Ascending aorta (tissue), 2 donors: ENCODE measurements around the gene CD40. TPM values are rescaled to one million over a fixed set of nuclear protein-coding genes. Genes with fewer than 3 reads are reported as not detected.

Experiments
- DNase-seq, 2 donors: peaks; one replicate each; pipeline ENCODE4 v3.0.0-alpha.2; 2019; ENCODE audit warnings: low spot score in 2 of 2
- H3K27ac ChIP-seq, 2 donors: fragments of 200-600 bp; sonication (generic); one replicate each; pipeline ENCODE4 v1.5.1; 2016 to 2017; ENCODE audit warnings: mild to moderate bottlenecking in 1 of 2
- H3K27me3 ChIP-seq: fragments of 200-600 bp; sonication (generic); one replicate; pipeline ENCODE4 v1.5.1; 2017
- H3K36me3 ChIP-seq, 2 donors: fragments of 200-600 bp; sonication (generic); one replicate each; pipeline ENCODE4 v1.5.1; 2016
- H3K4me1 ChIP-seq, 2 donors: fragments of 200-600 bp; sonication (generic); one replicate each; pipeline ENCODE4 v1.5.1; 2016 to 2017; ENCODE audit warnings: mild to moderate bottlenecking in 1 of 2
- H3K4me3 ChIP-seq, 2 donors: fragments of 200-600 bp; sonication (generic); one replicate each; pipeline ENCODE4 v1.5.1; 2016 to 2017; ENCODE audit warnings: mild to moderate bottlenecking in 1 of 2
- H3K9me3 ChIP-seq, 2 donors: fragments of 200-600 bp; sonication (generic); one replicate each; pipeline ENCODE4 v1.5.1; 2016
- intact Hi-C: fragments of 100-400 bp; cut with DNase I; formaldehyde crosslinking; loops from one replicate; pipeline ENCODE4 v1.15.1; 2023
- total RNA-seq: library from RNA; depleted of rRNA; stranded (reverse); fragments of >200 nt; gene quantifications from one replicate; pipeline ENCODE4 v1.1.0, GENCODE V29; 2016
- TF ChIP-seq, protein P1 (sequence below), 3 experiments: fragments of 200-600 bp in 2 of 3; fragments of 450-650 bp in 1 of 3; sonication (generic) in 2 of 3; IDR thresholded peaks; one replicate each; pipeline ENCODE4 v1.5.1; 2016 to 2019; ENCODE audit warnings: antibody characterized with exemption in 3 of 3, mild to moderate bottlenecking in 1 of 3, moderate library complexity in 1 of 3

CD40 gene
- total RNA-seq, 1 donor from 2014 or later: 34.7 TPM

DNA sequence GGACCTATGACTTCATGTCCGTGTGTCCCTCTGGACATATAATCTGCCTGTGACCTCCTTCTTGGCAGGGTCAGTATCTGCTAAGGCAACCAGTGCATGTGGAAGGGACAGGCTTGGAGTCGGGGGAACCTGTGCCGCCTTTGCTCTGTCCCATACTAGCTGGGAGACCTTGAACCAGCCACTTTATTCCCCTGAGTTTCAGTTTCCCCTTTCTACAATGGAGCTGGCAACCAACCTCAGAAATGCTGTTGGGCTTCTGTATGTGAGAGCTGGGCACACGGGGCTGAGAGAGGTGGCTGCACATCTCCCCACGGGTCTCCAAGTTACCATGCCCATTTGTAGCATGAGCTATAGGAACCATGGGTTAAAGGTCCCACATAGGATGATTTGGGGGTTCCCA, 53.8 kb downstream of the CD40 start:
- no peak for DNase-seq
- no peaks in the 10 kb centered on the region for H3K36me3 ChIP-seq
- intact Hi-C loops: loop anchor here (5.0 kb wide), 1 partner anchor 150 kb away; no protein-coding TSS in a partner anchor
- H3K4me1 ChIP-seq: no peaks in the 10 kb centered on the region
- no peak overlapping the region for H3K27ac ChIP-seq
- no peaks in the 10 kb centered on the region for H3K9me3 ChIP-seq
- TF ChIP-seq, protein P1, sequence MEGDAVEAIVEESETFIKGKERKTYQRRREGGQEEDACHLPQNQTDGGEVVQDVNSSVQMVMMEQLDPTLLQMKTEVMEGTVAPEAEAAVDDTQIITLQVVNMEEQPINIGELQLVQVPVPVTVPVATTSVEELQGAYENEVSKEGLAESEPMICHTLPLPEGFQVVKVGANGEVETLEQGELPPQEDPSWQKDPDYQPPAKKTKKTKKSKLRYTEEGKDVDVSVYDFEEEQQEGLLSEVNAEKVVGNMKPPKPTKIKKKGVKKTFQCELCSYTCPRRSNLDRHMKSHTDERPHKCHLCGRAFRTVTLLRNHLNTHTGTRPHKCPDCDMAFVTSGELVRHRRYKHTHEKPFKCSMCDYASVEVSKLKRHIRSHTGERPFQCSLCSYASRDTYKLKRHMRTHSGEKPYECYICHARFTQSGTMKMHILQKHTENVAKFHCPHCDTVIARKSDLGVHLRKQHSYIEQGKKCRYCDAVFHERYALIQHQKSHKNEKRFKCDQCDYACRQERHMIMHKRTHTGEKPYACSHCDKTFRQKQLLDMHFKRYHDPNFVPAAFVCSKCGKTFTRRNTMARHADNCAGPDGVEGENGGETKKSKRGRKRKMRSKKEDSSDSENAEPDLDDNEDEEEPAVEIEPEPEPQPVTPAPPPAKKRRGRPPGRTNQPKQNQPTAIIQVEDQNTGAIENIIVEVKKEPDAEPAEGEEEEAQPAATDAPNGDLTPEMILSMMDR (IDR thresholded peaks at IDR 0.05): no peak
- peaks cover 21% of the 10 kb centered on the region for H3K27me3 ChIP-seq
- no peak overlapping the region for H3K4me3 ChIP-seq

DNA sequence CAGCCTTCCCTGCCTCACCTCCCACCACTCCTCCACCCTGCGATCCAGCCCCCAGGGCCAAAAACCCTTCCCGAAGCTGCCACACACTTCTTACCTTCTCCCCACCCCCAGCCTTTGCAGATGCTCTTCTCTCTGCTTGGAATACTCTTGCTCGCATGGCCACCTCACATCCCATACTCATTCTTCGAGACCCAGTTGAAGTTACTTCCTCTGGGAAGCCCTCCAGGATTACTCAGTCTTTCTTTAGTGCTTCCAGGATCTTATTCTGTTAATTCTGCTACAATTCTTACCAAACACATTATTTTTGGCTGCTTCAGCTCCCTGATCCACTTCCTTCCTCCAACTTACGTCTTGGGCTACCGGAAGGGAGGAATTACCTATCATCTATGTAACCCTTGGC, 54.3 kb downstream of the CD40 start:
- no peak overlapping the region for H3K27ac ChIP-seq
- H3K27me3 ChIP-seq: peaks cover 21% of the 10 kb centered on the region
- no peaks in the 10 kb centered on the region for H3K36me3 ChIP-seq
- intact Hi-C loops: loop anchor here (5.0 kb wide), 1 partner anchor 150 kb away; no protein-coding TSS in a partner anchor
- H3K9me3 ChIP-seq: no peaks in the 10 kb centered on the region
- H3K4me3 ChIP-seq: no peak overlapping the region
- no peaks in the 10 kb centered on the region for H3K4me1 ChIP-seq
- no peak for DNase-seq
- TF ChIP-seq, protein P1 (IDR thresholded peaks at IDR 0.05): no peak

DNA sequence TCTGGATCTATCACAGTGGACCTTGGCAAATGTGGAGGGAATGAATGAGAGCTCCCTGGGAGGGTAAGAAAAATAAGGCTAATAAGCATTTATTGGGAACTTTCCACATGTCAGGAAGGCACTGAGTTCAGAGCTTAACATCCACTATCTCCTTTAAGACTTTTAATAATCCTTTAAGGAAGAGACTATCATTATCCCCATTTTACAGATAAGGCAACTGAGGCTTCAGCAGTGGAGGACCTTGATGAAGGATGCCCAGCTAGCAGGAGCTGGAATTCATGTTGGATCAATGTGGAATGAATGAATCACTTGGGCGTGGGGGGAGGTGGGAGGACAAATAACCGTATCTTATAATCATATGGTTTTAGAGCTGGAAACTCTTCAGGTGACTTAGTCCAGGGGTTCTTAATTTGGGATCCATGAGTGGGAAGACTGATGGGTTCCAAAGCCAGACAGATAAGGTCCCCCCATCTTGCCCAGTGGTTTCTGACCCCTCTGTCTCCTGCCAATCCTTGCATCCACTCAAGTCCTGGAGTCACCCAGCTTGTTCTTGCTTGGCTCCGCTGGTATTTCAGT, 54.9 kb downstream of the CD40 start:
- no peaks in the 10 kb centered on the region for H3K36me3 ChIP-seq
- no peak overlapping the region for H3K4me3 ChIP-seq
- H3K9me3 ChIP-seq: no peaks in the 10 kb centered on the region
- DNase-seq: no peak
- intact Hi-C loops: loop anchor here (5.0 kb wide), 1 partner anchor 151 kb away; no protein-coding TSS in a partner anchor
- no peaks in the 10 kb centered on the region for H3K4me1 ChIP-seq
- TF ChIP-seq, protein P1 (IDR thresholded peaks at IDR 0.05): no peak
- no peak overlapping the region for H3K27ac ChIP-seq
- H3K27me3 ChIP-seq: peaks cover 21% of the 10 kb centered on the region

DNA sequence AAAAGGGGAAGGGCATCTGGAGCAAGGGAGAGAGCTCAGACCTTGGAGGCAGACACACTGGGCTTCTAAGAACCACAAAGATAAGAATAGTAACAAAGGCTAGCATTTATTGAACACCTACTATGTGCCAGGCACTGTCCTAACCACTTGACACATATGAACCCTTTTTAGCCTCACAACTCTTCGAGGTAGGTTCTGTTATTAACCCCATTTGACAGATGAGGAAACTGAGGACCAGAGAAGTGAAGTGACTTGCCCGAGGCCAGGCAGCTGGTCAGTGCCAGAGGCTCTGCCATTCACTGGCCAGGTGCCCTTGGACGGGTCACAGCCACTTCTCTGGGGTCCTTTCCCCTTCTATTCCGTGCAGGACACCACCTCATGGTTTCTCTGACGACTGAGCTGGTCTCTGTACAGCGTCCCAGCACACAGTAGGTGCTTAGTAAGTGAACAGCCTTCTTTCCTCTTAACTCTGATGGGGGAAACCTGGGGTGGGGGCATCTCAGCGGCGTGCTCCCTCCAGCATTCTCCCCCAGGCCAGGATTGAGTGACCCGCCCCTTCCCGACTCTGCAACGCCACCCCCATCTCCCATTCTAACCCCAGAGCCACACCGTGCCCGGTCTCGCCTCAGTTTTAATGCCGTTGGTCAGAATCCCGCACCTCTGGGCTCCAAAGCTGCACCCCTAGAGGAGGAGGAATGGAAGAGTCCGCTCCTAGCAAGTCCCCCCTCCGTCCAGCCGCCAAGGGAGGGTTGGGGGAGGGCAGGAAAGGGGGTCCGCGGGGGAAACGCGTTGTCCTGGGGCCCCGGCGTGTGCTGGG, 55.7 kb downstream of the CD40 start:
- no peaks in the 10 kb centered on the region for H3K9me3 ChIP-seq
- peaks cover 21% of the 10 kb centered on the region for H3K27me3 ChIP-seq
- TF ChIP-seq, protein P1 (IDR thresholded peaks at IDR 0.05): no peak
- DNase-seq: no peak
- intact Hi-C loops: loop anchor here (2.0 to 5.0 kb wide), 2 partner anchors 41 to 152 kb away; no protein-coding TSS in a partner anchor
- H3K36me3 ChIP-seq: no peaks in the 10 kb centered on the region
- H3K4me3 ChIP-seq: peak overlapping the region in 1 of 2 donors; percentile 10
- no peaks in the 10 kb centered on the region for H3K4me1 ChIP-seq
- no peak overlapping the region for H3K27ac ChIP-seq

DNA sequence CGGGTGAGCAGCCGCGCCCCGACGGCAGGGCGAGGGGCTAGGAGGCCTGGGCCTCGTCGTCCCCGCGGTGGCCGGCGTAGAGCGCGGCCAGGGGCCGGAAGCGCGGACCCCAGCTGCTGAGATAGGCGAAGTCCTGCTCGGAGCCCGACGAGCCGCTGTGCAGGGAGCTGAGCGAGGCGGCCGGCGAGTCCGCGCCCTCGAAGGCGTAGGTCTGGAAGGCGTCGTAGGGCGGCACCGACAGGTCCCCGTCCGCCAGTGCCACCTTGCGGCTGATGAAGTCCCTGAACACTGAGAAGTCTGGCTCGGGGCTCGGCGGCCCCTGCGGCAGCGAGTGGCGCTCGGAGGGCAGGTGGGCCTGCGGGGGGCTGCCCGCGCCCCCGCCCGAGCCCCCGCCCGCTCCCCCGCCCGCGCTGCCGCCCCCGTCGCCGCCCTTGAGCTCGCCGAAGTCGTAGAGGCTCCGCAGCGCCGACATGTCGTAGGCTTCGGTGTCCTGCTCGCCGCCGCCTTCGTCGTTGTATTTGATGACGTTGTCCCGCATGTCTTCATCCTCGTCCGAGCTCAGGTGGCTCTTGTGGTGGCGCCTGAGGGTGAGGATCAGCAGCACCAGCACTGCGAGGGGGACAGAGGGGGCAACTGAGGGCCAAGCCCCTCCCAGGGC, 56.5 kb downstream of the CD40 start:
- Histone ChIP-seq H3K4me3 (peak overlapping the region in 1 of 2 donors; percentile 10), H3K27ac (no peak overlapping the region), H3K4me1 (no peaks in the 10 kb centered on the region), H3K27me3 (peaks cover 21% of the 10 kb centered on the region), H3K9me3 (no peaks in the 10 kb centered on the region), H3K36me3 (no peaks in the 10 kb centered on the region)
- DNase-seq: peak in 1 of 2 donors; percentile 77
- intact Hi-C loops: loop anchor here (2.0 to 5.0 kb wide), 2 partner anchors 42 to 152 kb away; no protein-coding TSS in a partner anchor
- TF ChIP-seq, protein P1 (IDR thresholded peaks at IDR 0.05): peak; percentile 47 to 58 (median 51)
